HepG2 (cell line): ENCODE results near the gene FKBP1A. TPM values are rescaled to one million over a fixed set of nuclear protein-coding genes. Genes with fewer than 3 reads are reported as not detected.

Experiments used
- BCLAF1 ChIP-seq: fragments of 450-650 bp; IDR thresholded peaks from 2 replicates; pipeline ENCODE4 v1.6.1; 2017; ENCODE audit warnings: mild to moderate bottlenecking
- FOXA1 ChIP-seq, 2 experiments: fragments of 450-650 bp in 1 of 2; sonication (generic) in 1 of 2; formaldehyde crosslinking in 1 of 2; IDR thresholded peaks; 2 replicates each; pipeline versions ENCODE4 v1.4.0 to v1.6.1; 2016 to 2020; ENCODE audit warnings: missing genetic modification reagents in 1 of 2
- FOXC1 ChIP-seq: sonication (generic); formaldehyde crosslinking; IDR thresholded peaks from 2 replicates; pipeline ENCODE4 v1.8.0; 2022; ENCODE audit warnings: mild to moderate bottlenecking, missing genetic modification reagents, borderline replicate concordance
- FOXK2 ChIP-seq: fragments of 450-650 bp; IDR thresholded peaks from 2 replicates; pipeline ENCODE4 v1.6.1; 2016
- FOXM1 ChIP-seq: sonication (generic); formaldehyde crosslinking; IDR thresholded peaks from 2 replicates; pipeline ENCODE4 v1.5.0; 2020; ENCODE audit warnings: missing genetic modification reagents
- GLI4 ChIP-seq: sonication (generic); formaldehyde crosslinking; IDR thresholded peaks from 2 replicates; pipeline ENCODE4 v1.5.1; 2020; ENCODE audit warnings: missing genetic modification reagents, mild to moderate bottlenecking, moderate library complexity, borderline replicate concordance
- HNRNPLL ChIP-seq: fragments of 200-400 bp; formaldehyde crosslinking; IDR thresholded peaks from 2 replicates; pipeline ENCODE4 v1.6.1; 2017; ENCODE audit warnings: mild to moderate bottlenecking, low read depth, low read length; ENCODE audit not compliant: poor library complexity, severe bottlenecking
- HOXA5 ChIP-seq: sonication (generic); formaldehyde crosslinking; IDR thresholded peaks from 2 replicates; pipeline ENCODE4 v1.4.0; 2020; ENCODE audit warnings: missing genetic modification reagents
- RAD51 ChIP-seq: fragments of 450-650 bp; IDR thresholded peaks from 2 replicates; pipeline ENCODE4 v1.6.1; 2016; ENCODE audit warnings: borderline replicate concordance
- SMAD3 ChIP-seq: sonication (generic); formaldehyde crosslinking; IDR thresholded peaks from 2 replicates; pipeline ENCODE4 v1.4.0; 2020; ENCODE audit warnings: missing genetic modification reagents
- STAG1 ChIP-seq: sonication (generic); formaldehyde crosslinking; IDR thresholded peaks from 2 replicates; pipeline ENCODE4 v1.4.0; 2020; ENCODE audit warnings: missing genetic modification reagents
- SYNCRIP ChIP-seq: fragments of 200-400 bp; formaldehyde crosslinking; IDR thresholded peaks from 2 replicates; pipeline ENCODE4 v1.6.1; 2018; ENCODE audit warnings: mild to moderate bottlenecking, low read depth, low read length; ENCODE audit not compliant: insufficient read depth
- TEF ChIP-seq: sonication (generic); formaldehyde crosslinking; IDR thresholded peaks from 2 replicates; pipeline ENCODE4 v1.5.0; 2020; ENCODE audit warnings: missing genetic modification reagents
- TFDP1 ChIP-seq: IDR thresholded peaks from 2 replicates; pipeline ENCODE4 v1.6.1; 2016; ENCODE audit warnings: missing compliant biosample characterization, missing genetic modification reagents, borderline replicate concordance
- ZFP41 ChIP-seq: sonication (generic); formaldehyde crosslinking; IDR thresholded peaks from 2 replicates; pipeline ENCODE4 v1.4.0; 2020; ENCODE audit warnings: mild to moderate bottlenecking, missing genetic modification reagents, borderline replicate concordance
- ZNF224 ChIP-seq: sonication (generic); formaldehyde crosslinking; IDR thresholded peaks from 2 replicates; pipeline ENCODE4 v1.5.0; 2020; ENCODE audit warnings: mild to moderate bottlenecking, missing genetic modification reagents
- ZNF280D ChIP-seq: sonication (generic); formaldehyde crosslinking; IDR thresholded peaks from 2 replicates; pipeline ENCODE4 v1.5.1; 2020; ENCODE audit warnings: mild to moderate bottlenecking, missing genetic modification reagents
- ZNF432 ChIP-seq: sonication (generic); formaldehyde crosslinking; IDR thresholded peaks from 2 replicates; pipeline ENCODE4 v1.5.0; 2020; ENCODE audit warnings: missing genetic modification reagents, mild to moderate bottlenecking, borderline replicate concordance
- ZNF569 ChIP-seq: sonication (generic); formaldehyde crosslinking; IDR thresholded peaks from 2 replicates; pipeline ENCODE4 v1.5.0; 2020; ENCODE audit warnings: mild to moderate bottlenecking, missing genetic modification reagents, moderate library complexity, borderline replicate concordance
- ZNF577 ChIP-seq: sonication (generic); formaldehyde crosslinking; IDR thresholded peaks from 2 replicates; pipeline ENCODE4 v1.4.0; 2020; ENCODE audit warnings: mild to moderate bottlenecking, low read depth, missing genetic modification reagents, borderline replicate concordance
- ZNF891 ChIP-seq: sonication (generic); formaldehyde crosslinking; IDR thresholded peaks from 2 replicates; pipeline ENCODE4 v1.5.0; 2020; ENCODE audit warnings: mild to moderate bottlenecking, missing genetic modification reagents
- polyA plus RNA-seq, 8 experiments: library from polyadenylated mRNA; depleted of rRNA in 3 of 8; stranded (reverse) in 7 of 8; unstranded in 1 of 8; fragments of >200 nt; fragmentation: Illumina TruSeq in 4 of 8; extraction: Trizol in 4 of 8; gene quantifications; 2 replicates each; pipeline versions ENCODE4 v1.2.1 to v1.2.3, GENCODE V29; 2011 to 2016; ENCODE audit warnings: low read depth in 4 of 8, missing spikeins in 1 of 8, mixed read lengths in 1 of 8; ENCODE audit not compliant: insufficient read depth in 1 of 8
- total RNA-seq, 5 experiments: library from RNA; depleted of rRNA; stranded (reverse); fragments of >200 nt; fragmentation: Illumina TruSeq; extraction: Trizol; gene quantifications; 2 replicates each; pipeline ENCODE4 v1.2.3, GENCODE V29; 2016; ENCODE audit warnings: low read depth in 1 of 5

The FKBP1A gene
- total and polyA plus RNA-seq, 2 of the 13 experiments (the other 11 are each of a cell fraction or from before 2014, with no cell fraction given): 119 to 468 TPM

GRCh38 chr20:1423625-1424106, 30.8 kb upstream of the FKBP1A start (continued):
- TF ChIP-seq BCLAF1: no peak
- TF ChIP-seq HOXA5 (CRISPR knock-in tag): 0 out of 2 replicates have a peak, but pooled peaks have one; percentile 7
- no peak for TF ChIP-seq RAD51
- TF ChIP-seq SMAD3 (CRISPR knock-in tag): 0 out of 2 replicates have a peak, but pooled peaks have one; percentile 20
- TF ChIP-seq FOXA1 (IDR thresholded peaks at IDR 0.05): no peak
- peak; percentile 89 for TF ChIP-seq FOXA1 (CRISPR knock-in tag; IDR thresholded peaks at IDR 0.05)
- no peak for TF ChIP-seq ZNF280D (CRISPR knock-in tag)
- TF ChIP-seq ZNF432 (CRISPR knock-in tag): no peak
- no peak for TF ChIP-seq ZNF569 (CRISPR knock-in tag)
- no peak for TF ChIP-seq SYNCRIP
- no peak for TF ChIP-seq ZNF577 (CRISPR knock-in tag)
- no peak for TF ChIP-seq FOXM1 (CRISPR knock-in tag)
- no peak for TF ChIP-seq ZNF224 (CRISPR knock-in tag)
- peak; percentile 61; the same call in 1 of the 2 replicates for TF ChIP-seq FOXC1
- TF ChIP-seq TFDP1 (CRISPR knock-in tag): no peak
- TF ChIP-seq FOXK2: peak; percentile 71; the same call in 1 of the 2 replicates
- TF ChIP-seq HNRNPLL: no peak
- TF ChIP-seq STAG1: peak; percentile 38; the same call in 1 of the 2 replicates
- no peak for TF ChIP-seq GLI4 (CRISPR knock-in tag)
- TF ChIP-seq TEF (CRISPR knock-in tag): no peak
- no peak for TF ChIP-seq ZFP41 (CRISPR knock-in tag)
- no peak for TF ChIP-seq ZNF891 (CRISPR knock-in tag)
